ENCODE measurements around the gene SENP7. TPM values are rescaled to one million over a fixed set of nuclear protein-coding genes. Genes with fewer than 3 reads are reported as not detected.

The SENP7 gene
- total and polyA plus RNA-seq, 2 donors (not counting 1 experiment from before 2014, with no cell fraction given): 14.7 to 50.3 TPM

- Histone ChIP-seq H4K20me1 (ENCODE audit: control insufficient read depth, insufficient read depth, low read length, poor library complexity, severe bottlenecking) (no peaks in the 10 kb centered on the region), H3K27me3 (replicated peaks in 1 of 4; ENCODE audit: control extremely low read depth in 1 of 4, control insufficient read depth in 3 of 4, insufficient read depth in 4 of 4, low read length in 3 of 4) (no peaks in the 10 kb centered on the region), H3K9me3 (ENCODE audit: control extremely low read depth in 1 of 3, control insufficient read depth in 2 of 3, insufficient read depth in 1 of 3, low read length in 2 of 3) (no peaks in the 10 kb centered on the region), H3K79me2 (ENCODE audit: control insufficient read depth, insufficient read depth, low read length) (no peaks in the 10 kb centered on the region), H3K9ac (ENCODE audit: low read length) (no peak overlapping the region), H3K4me1 (ENCODE audit: control insufficient read depth in 2 of 2, insufficient read depth in 2 of 2, low read length in 2 of 2) (no peaks in the 10 kb centered on the region), H3K4me2 (replicated peaks; ENCODE audit: low read depth, low read length, poor library complexity, severe bottlenecking) (no peak overlapping the region), H3K27ac (ENCODE audit: low read length in 2 of 2) (no peak overlapping the region), H2AFZ (ENCODE audit: insufficient read depth, low read depth, low read length, poor library complexity, severe bottlenecking) (no peak overlapping the region), H3K36me3 (replicated peaks in 1 of 2; ENCODE audit: control extremely low read depth in 1 of 2, control insufficient read depth in 1 of 2, extremely low read depth in 1 of 2, insufficient read depth in 2 of 2, low read length in 1 of 2) (peaks cover 8 to 24% of the 10 kb centered on the region in 2 experiments), H3K4me3 (ENCODE audit: control extremely low read depth in 1 of 5, extremely low read depth in 1 of 5, insufficient read depth in 1 of 5, low read depth in 2 of 5, low read length in 4 of 5) (no peak overlapping the region)
- no peak overlapping the region for H3K4me3 Mint-ChIP-seq
- no peaks in the 10 kb centered on the region for H3K27me3 Mint-ChIP-seq
- no peak overlapping the region for H3K27ac Mint-ChIP-seq
- TF ChIP-seq, protein P1, sequence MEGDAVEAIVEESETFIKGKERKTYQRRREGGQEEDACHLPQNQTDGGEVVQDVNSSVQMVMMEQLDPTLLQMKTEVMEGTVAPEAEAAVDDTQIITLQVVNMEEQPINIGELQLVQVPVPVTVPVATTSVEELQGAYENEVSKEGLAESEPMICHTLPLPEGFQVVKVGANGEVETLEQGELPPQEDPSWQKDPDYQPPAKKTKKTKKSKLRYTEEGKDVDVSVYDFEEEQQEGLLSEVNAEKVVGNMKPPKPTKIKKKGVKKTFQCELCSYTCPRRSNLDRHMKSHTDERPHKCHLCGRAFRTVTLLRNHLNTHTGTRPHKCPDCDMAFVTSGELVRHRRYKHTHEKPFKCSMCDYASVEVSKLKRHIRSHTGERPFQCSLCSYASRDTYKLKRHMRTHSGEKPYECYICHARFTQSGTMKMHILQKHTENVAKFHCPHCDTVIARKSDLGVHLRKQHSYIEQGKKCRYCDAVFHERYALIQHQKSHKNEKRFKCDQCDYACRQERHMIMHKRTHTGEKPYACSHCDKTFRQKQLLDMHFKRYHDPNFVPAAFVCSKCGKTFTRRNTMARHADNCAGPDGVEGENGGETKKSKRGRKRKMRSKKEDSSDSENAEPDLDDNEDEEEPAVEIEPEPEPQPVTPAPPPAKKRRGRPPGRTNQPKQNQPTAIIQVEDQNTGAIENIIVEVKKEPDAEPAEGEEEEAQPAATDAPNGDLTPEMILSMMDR (IDR thresholded peaks at IDR 0.05): no peak
- TF ChIP-seq EZH2 (IDR thresholded peaks at IDR 0.05; ENCODE audit: borderline replicate concordance, insufficient read depth, low read depth, low read length, poor library complexity, severe bottlenecking): no peak
- no peaks in the 10 kb centered on the region for H3K9me3 Mint-ChIP-seq (ENCODE audit: insufficient read depth)
- 100% methylated on average over 1 of the region's 7 CpGs for WGBS (ENCODE audit: insufficient coverage)
- no peaks in the 10 kb centered on the region for H3K4me1 Mint-ChIP-seq
- CTCF ChIA-PET: no interaction called here
- no peak for ATAC-seq (ENCODE audit: low read depth)
- DNase-seq: no peak
- intact Hi-C loops (cut with micrococcal nuclease): no loop called here
- POLR2A ChIA-PET: no interaction called here
These were observed 183.9 kb downstream of the SENP7 start for GRCh38 chr3:101329016-101329673.

DNA sequence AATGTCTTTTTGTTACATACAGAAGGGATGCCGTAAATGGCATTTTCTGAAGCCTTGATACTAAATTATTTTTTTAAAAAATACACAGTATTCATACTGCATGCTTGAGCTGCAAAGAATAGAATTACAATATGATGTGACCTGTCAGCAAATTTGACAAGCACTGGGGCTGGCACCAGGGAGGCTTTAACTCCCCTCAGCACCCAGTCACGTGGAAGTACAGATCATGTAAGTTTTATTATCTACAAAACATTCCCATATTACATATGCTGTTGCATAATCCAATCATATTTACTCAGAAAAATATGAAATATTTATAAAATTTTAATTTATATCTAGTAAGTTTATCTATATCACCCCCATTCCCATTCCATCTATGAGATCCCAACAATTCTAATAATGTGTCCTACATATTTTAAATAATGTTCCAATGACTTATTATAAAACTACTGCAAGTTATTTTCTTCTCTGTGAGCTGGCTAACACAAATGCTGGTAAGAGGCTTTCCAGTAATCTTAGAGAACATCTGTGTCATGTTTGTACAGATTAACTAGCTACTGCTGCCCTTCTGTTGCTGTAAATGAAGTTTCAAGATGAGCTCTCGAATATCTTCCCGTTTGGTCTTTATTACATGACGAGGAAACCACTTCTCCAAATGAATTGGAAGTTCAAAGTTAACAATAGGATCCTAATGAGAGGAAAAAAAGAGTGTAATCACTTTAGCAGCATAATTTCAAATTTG, 187.4 kb downstream of the SENP7 start:
- Histone ChIP-seq H3K27me3 (replicated peaks in 1 of 4; ENCODE audit: control extremely low read depth in 1 of 4, control insufficient read depth in 3 of 4, insufficient read depth in 4 of 4, low read length in 3 of 4) (no peaks in the 10 kb centered on the region), H3K79me2 (ENCODE audit: control insufficient read depth, insufficient read depth, low read length) (no peaks in the 10 kb centered on the region), H3K4me3 (ENCODE audit: control extremely low read depth in 1 of 5, extremely low read depth in 1 of 5, insufficient read depth in 1 of 5, low read depth in 2 of 5, low read length in 4 of 5) (no peak overlapping the region), H3K9me3 (ENCODE audit: control extremely low read depth in 1 of 3, control insufficient read depth in 2 of 3, insufficient read depth in 1 of 3, low read length in 2 of 3) (no peaks in the 10 kb centered on the region), H3K27ac (ENCODE audit: low read length in 2 of 2) (no peak overlapping the region), H3K4me2 (replicated peaks; ENCODE audit: low read depth, low read length, poor library complexity, severe bottlenecking) (no peak overlapping the region), H3K4me1 (ENCODE audit: control insufficient read depth in 2 of 2, insufficient read depth in 2 of 2, low read length in 2 of 2) (no peaks in the 10 kb centered on the region), H3K9ac (ENCODE audit: low read length) (no peak overlapping the region), H3K36me3 (replicated peaks in 1 of 2; ENCODE audit: control extremely low read depth in 1 of 2, control insufficient read depth in 1 of 2, extremely low read depth in 1 of 2, insufficient read depth in 2 of 2, low read length in 1 of 2) (peaks cover 7 to 21% of the 10 kb centered on the region in 2 experiments), H4K20me1 (ENCODE audit: control insufficient read depth, insufficient read depth, low read length, poor library complexity, severe bottlenecking) (no peaks in the 10 kb centered on the region), H2AFZ (ENCODE audit: insufficient read depth, low read depth, low read length, poor library complexity, severe bottlenecking) (no peak overlapping the region)
- DNase-seq: no peak
- no peak overlapping the region for H3K27ac Mint-ChIP-seq
- TF ChIP-seq, protein P1 (IDR thresholded peaks at IDR 0.05): no peak
- no peak for TF ChIP-seq EZH2 (IDR thresholded peaks at IDR 0.05; ENCODE audit: borderline replicate concordance, insufficient read depth, low read depth, low read length, poor library complexity, severe bottlenecking)
- no peak for ATAC-seq (ENCODE audit: low read depth)
- H3K27me3 Mint-ChIP-seq: no peaks in the 10 kb centered on the region
- H3K9me3 Mint-ChIP-seq (ENCODE audit: insufficient read depth): no peaks in the 10 kb centered on the region
- intact Hi-C loops (cut with micrococcal nuclease): no loop called here
- POLR2A ChIA-PET: no interaction called here
- CTCF ChIA-PET: interaction anchor here (0.6 to 1.1 kb wide), 2 partner anchors 19 to 341 kb away, joined by 3 to 4 read pairs; no protein-coding TSS in a partner anchor
- no peaks in the 10 kb centered on the region for H3K4me1 Mint-ChIP-seq
- no peak overlapping the region for H3K4me3 Mint-ChIP-seq
- no CpG with 5 or more reads among the region's 5 CpGs for WGBS (ENCODE audit: insufficient coverage)

Data from B cell (primary cell).